HepG2 (cell line): Measurements from ENCODE around the gene VAV2. TPM values are rescaled to one million over a fixed set of nuclear protein-coding genes. Genes with fewer than 3 reads are reported as not detected.

ENCODE experiments used
- ATAC-seq: fragments of 200-7000 bp; cut with Tn5 transposase; 3 replicates; pipeline ENCODE4 v1.9.1; 2020; ENCODE audit warnings: mild to moderate bottlenecking, moderate library complexity
- BruUV-seq: library from RNA; stranded (reverse); fragments of 400-500 nt; replicated peaks from 2 replicates; lab custom pipeline; 2021; lab: Mats Ljungman, UMichigan
- CTCF ChIA-PET: fragments of 300-600 bp; formaldehyde crosslinking; extraction: SDS; loops from one replicate; lab custom pipeline; 2021; ENCODE audit warnings: low total read pairs, inconsistent platforms, low intra/inter-chr PET ratio; lab: Yijun Ruan, JAX
- POLR2A ChIA-PET: fragments of 350-600 bp; sonication (Branson Sonifier 250); formaldehyde crosslinking; loops from one replicate; lab custom pipeline; 2020; ENCODE audit warnings: antibody characterized with exemption, inconsistent platforms; lab: Yijun Ruan, JAX
- DNase-seq: peaks from one replicate; pipeline ENCODE4 v3.0.0-alpha.2; 2015; ENCODE audit warnings: low spot score
- FAIRE-seq: peaks from 3 replicates; lab custom pipeline; 2011; peaks lifted over from hg19 to GRCh38; lab: Jason Lieb, UNC
- H2AFZ ChIP-seq: one replicate; pipeline ENCODE4 v1.6.1; 2011; ENCODE audit warnings: low read length, inconsistent platforms
- H3K27ac ChIP-seq: fragments of 300-600 bp; 3 replicates; pipeline ENCODE4 v1.8.0; 2011; ENCODE audit warnings: mixed run types, mild to moderate bottlenecking, mixed read lengths, low read length, inconsistent platforms; ENCODE audit not compliant: insufficient read depth; ENCODE audit errors: extremely low read length
- H3K27me3 ChIP-seq, 2 experiments: fragments of 200-600 bp in 1 of 2; 2 replicates in 1 of 2; 3 replicates in 1 of 2; pipeline versions ENCODE4 v1.6.0 to v1.8.0; 2011; ENCODE audit warnings: low read length in 2 of 2, mild to moderate bottlenecking in 2 of 2, moderate library complexity in 2 of 2, inconsistent platforms in 1 of 2; ENCODE audit not compliant: insufficient read depth in 2 of 2, control insufficient read depth in 1 of 2
- H3K36me3 ChIP-seq, 2 experiments: fragments of 200-600 bp in 1 of 2; replicated peaks in 1 of 2; 2 replicates in 1 of 2; 3 replicates in 1 of 2; pipeline versions ENCODE4 v1.5.1 to v1.8.0; 2011; ENCODE audit warnings: low read length in 2 of 2, inconsistent platforms in 1 of 2; ENCODE audit not compliant: insufficient read depth in 2 of 2, control insufficient read depth in 1 of 2
- H3K4me1 ChIP-seq: 2 replicates; pipeline ENCODE4 v1.5.1; 2012; ENCODE audit warnings: low read length, inconsistent platforms; ENCODE audit not compliant: insufficient read depth
- H3K4me2 ChIP-seq: 2 replicates; pipeline ENCODE4 v1.6.0; 2011; ENCODE audit warnings: low read depth, low read length, inconsistent platforms
- H3K4me3 ChIP-seq, 3 experiments: fragments of 200-600 bp in 1 of 3; sonication (generic), shearing (Covaris generic) in 1 of 3; replicated peaks in 1 of 3; 2 replicates each; pipeline ENCODE4 v1.5.1; 2011 to 2016; ENCODE audit warnings: low read length in 3 of 3, inconsistent platforms in 2 of 3, low read depth in 2 of 3, mild to moderate bottlenecking in 2 of 3, control low read depth in 1 of 3, mixed read lengths in 1 of 3; ENCODE audit not compliant: insufficient read depth in 1 of 3
- H3K79me2 ChIP-seq: one replicate; pipeline ENCODE4 v1.6.1; 2011; ENCODE audit warnings: low read length, inconsistent platforms; ENCODE audit not compliant: insufficient read depth
- H3K9ac ChIP-seq: 2 replicates; pipeline ENCODE4 v1.6.0; 2011; ENCODE audit warnings: mild to moderate bottlenecking, low read depth, low read length, inconsistent platforms; ENCODE audit not compliant: insufficient read depth
- H3K9me3 ChIP-seq: 2 replicates; pipeline ENCODE4 v1.5.1; 2012; ENCODE audit warnings: mild to moderate bottlenecking, low read length
- H4K20me1 ChIP-seq: 2 replicates; pipeline ENCODE4 v1.6.0; 2011; ENCODE audit warnings: inconsistent platforms, mild to moderate bottlenecking, low read length, moderate library complexity; ENCODE audit not compliant: insufficient read depth
- HMG20A ChIP-seq: IDR thresholded peaks from 2 replicates; pipeline ENCODE4 v1.6.1; 2016; ENCODE audit warnings: borderline replicate concordance
- ISX ChIP-seq: sonication (generic); formaldehyde crosslinking; conservative IDR thresholded peaks from 2 replicates; pipeline ENCODE4 v1.5.0; 2020; ENCODE audit warnings: missing genetic modification reagents
- NCOR1 ChIP-seq: fragments of 200-600 bp; sonication (generic); IDR thresholded peaks from 2 replicates; pipeline ENCODE4 v1.7.0; 2017; ENCODE audit warnings: antibody characterized with exemption, low read length, borderline replicate concordance
- SMC3 ChIP-seq: IDR thresholded peaks from 2 replicates; pipeline ENCODE4 v1.6.1; 2011; ENCODE audit warnings: low read length, improper control_type of control experiment
- SRSF1 ChIP-seq: fragments of 200-400 bp; formaldehyde crosslinking; optimal IDR thresholded peaks from 2 replicates; pipeline ENCODE3; 2017; ENCODE audit warnings: mild to moderate bottlenecking, low read depth, low read length, moderate library complexity
- ZBTB14 ChIP-seq: sonication (generic); formaldehyde crosslinking; IDR thresholded peaks from 2 replicates; pipeline ENCODE4 v1.4.0; 2020; ENCODE audit warnings: missing genetic modification reagents
- ZNF33A ChIP-seq: sonication (generic); formaldehyde crosslinking; IDR thresholded peaks from 2 replicates; pipeline ENCODE4 v1.5.1; 2020; ENCODE audit warnings: missing genetic modification reagents, mild to moderate bottlenecking, moderate library complexity, borderline replicate concordance
- WGBS: methylation state at CpG from one replicate; pipeline ENCODE4 v1.1.6; 2017; ENCODE audit warnings: low lambda C conversion rate; 5-methylcytosine and 5-hydroxymethylcytosine counted together
- in situ Hi-C: cut with HindIII; loops from 2 replicates; pipeline ENCODE4 v1.10.0; 2017; ENCODE audit warnings: low pct_unique_long_range_greater_than_20kb; ENCODE audit not compliant: extremely low pct_ligation_motif_present
- intact Hi-C: fragments of 100-400 bp; cut with micrococcal nuclease; formaldehyde crosslinking; loops from one replicate; pipeline ENCODE4 v1.10.0; 2022; ENCODE audit not compliant: unreplicated experiment
- polyA plus RNA-seq, 8 experiments: library from polyadenylated mRNA; depleted of rRNA in 3 of 8; stranded (reverse) in 7 of 8; unstranded in 1 of 8; fragments of >200 nt; fragmentation: Illumina TruSeq in 4 of 8; extraction: Trizol in 4 of 8; gene quantifications; 2 replicates each; pipeline versions ENCODE4 v1.2.1 to v1.2.3, GENCODE V29; 2011 to 2016; ENCODE audit warnings: low read depth in 4 of 8, missing spikeins in 1 of 8, mixed read lengths in 1 of 8; ENCODE audit not compliant: insufficient read depth in 1 of 8
- total RNA-seq, 5 experiments: library from RNA; depleted of rRNA; stranded (reverse); fragments of >200 nt; fragmentation: Illumina TruSeq; extraction: Trizol; gene quantifications; 2 replicates each; pipeline ENCODE4 v1.2.3, GENCODE V29; 2016; ENCODE audit warnings: low read depth in 1 of 5
- TF ChIP-seq, protein P1 (sequence below), 2 experiments: fragments of 450-650 bp in 1 of 2; sonication (generic) in 1 of 2; formaldehyde crosslinking in 1 of 2; IDR thresholded peaks; 2 replicates each; pipeline versions ENCODE4 v1.6.1 to v1.8.0; 2016 to 2022; ENCODE audit warnings: antibody characterized with exemption in 1 of 2, mild to moderate bottlenecking in 1 of 2, missing genetic modification reagents in 1 of 2
- TF ChIP-seq, protein P2 (sequence below): sonication (generic); formaldehyde crosslinking; IDR thresholded peaks from 2 replicates; pipeline ENCODE4 v1.4.0; 2020; ENCODE audit warnings: mild to moderate bottlenecking, missing genetic modification reagents

Gene VAV2
- total and polyA plus RNA-seq, 2 of the 13 experiments (the other 11 are each of a cell fraction or from before 2014, with no cell fraction given), result 22.5 to 22.9 TPM

- ATAC-seq, result peak; percentile 63
- Histone ChIP-seq H3K9me3 (no peaks in the 10 kb centered on the region), H3K36me3 (peaks cover 1 to 7% of the 10 kb centered on the region in 2 experiments; a peak in 2 of 5 replicates), H2AFZ (no peak overlapping the region), H3K27me3 (no peaks in the 10 kb centered on the region), H3K27ac (peak overlapping the region; percentile 95), H3K4me2 (peak overlapping the region; percentile 78), H3K79me2 (peaks cover 92% of the 10 kb centered on the region), H3K4me3 (peak overlapping the region in 1 of 3 experiments; percentile 58; a peak in 1 of 6 replicates), H3K4me1 (peaks cover 100% of the 10 kb centered on the region), H3K9ac (peak overlapping the region; percentile 11; the same call in 1 of the 2 replicates), H4K20me1 (peaks cover 16% of the 10 kb centered on the region; the same call in 1 of the 2 replicates)
- 3% methylated on average over 7 of the region's 19 CpGs for WGBS
- intact Hi-C loops (no loop called here), in situ Hi-C loops (no loop called here)
- peak; percentile 92 for DNase-seq
- ChIA-PET POLR2A (interaction anchor here (0.8 to 3.1 kb wide), 4 partner anchors 8 to 109 kb away, joined by 3 to 13 read pairs (median 4); no protein-coding TSS in a partner anchor), CTCF (no interaction called here)
- peak; percentile 87 for FAIRE-seq
- BruUV-seq, result no TSS peak
- TF ChIP-seq ISX (CRISPR knock-in tag), result no peak
- no peak for TF ChIP-seq ZNF33A (CRISPR knock-in tag)
- TF ChIP-seq, protein P1, sequence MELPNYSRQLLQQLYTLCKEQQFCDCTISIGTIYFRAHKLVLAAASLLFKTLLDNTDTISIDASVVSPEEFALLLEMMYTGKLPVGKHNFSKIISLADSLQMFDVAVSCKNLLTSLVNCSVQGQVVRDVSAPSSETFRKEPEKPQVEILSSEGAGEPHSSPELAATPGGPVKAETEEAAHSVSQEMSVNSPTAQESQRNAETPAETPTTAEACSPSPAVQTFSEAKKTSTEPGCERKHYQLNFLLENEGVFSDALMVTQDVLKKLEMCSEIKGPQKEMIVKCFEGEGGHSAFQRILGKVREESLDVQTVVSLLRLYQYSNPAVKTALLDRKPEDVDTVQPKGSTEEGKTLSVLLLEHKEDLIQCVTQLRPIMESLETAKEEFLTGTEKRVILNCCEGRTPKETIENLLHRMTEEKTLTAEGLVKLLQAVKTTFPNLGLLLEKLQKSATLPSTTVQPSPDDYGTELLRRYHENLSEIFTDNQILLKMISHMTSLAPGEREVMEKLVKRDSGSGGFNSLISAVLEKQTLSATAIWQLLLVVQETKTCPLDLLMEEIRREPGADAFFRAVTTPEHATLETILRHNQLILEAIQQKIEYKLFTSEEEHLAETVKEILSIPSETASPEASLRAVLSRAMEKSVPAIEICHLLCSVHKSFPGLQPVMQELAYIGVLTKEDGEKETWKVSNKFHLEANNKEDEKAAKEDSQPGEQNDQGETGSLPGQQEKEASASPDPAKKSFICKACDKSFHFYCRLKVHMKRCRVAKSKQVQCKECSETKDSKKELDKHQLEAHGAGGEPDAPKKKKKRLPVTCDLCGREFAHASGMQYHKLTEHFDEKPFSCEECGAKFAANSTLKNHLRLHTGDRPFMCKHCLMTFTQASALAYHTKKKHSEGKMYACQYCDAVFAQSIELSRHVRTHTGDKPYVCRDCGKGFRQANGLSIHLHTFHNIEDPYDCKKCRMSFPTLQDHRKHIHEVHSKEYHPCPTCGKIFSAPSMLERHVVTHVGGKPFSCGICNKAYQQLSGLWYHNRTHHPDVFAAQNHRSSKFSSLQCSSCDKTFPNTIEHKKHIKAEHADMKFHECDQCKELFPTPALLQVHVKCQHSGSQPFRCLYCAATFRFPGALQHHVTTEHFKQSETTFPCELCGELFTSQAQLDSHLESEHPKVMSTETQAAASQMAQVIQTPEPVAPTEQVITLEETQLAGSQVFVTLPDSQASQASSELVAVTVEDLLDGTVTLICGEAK (IDR thresholded peaks at IDR 0.05), result no peak
- TF ChIP-seq, protein P1 (CRISPR knock-in tag; IDR thresholded peaks at IDR 0.05), result peak; percentile 59; the same call in 1 of the 2 replicates
- peak; percentile 85; the same call in 1 of the 2 replicates for TF ChIP-seq HMG20A (CRISPR knock-in tag)
- TF ChIP-seq SMC3, result no peak
- no peak for TF ChIP-seq SRSF1
- TF ChIP-seq NCOR1, result peak; percentile 79; the same call in 1 of the 2 replicates
- no peak for TF ChIP-seq ZBTB14 (CRISPR knock-in tag)
- TF ChIP-seq, protein P2, sequence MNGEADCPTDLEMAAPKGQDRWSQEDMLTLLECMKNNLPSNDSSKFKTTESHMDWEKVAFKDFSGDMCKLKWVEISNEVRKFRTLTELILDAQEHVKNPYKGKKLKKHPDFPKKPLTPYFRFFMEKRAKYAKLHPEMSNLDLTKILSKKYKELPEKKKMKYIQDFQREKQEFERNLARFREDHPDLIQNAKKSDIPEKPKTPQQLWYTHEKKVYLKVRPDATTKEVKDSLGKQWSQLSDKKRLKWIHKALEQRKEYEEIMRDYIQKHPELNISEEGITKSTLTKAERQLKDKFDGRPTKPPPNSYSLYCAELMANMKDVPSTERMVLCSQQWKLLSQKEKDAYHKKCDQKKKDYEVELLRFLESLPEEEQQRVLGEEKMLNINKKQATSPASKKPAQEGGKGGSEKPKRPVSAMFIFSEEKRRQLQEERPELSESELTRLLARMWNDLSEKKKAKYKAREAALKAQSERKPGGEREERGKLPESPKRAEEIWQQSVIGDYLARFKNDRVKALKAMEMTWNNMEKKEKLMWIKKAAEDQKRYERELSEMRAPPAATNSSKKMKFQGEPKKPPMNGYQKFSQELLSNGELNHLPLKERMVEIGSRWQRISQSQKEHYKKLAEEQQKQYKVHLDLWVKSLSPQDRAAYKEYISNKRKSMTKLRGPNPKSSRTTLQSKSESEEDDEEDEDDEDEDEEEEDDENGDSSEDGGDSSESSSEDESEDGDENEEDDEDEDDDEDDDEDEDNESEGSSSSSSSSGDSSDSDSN (CRISPR knock-in tag), result peak; percentile 78
Measured at GRCh38 chr9:133884907-133885744, 107.0 kb downstream of the VAV2 start.
